ENCODE data around the gene SNAI3.

SNAI3 gene

DNA sequence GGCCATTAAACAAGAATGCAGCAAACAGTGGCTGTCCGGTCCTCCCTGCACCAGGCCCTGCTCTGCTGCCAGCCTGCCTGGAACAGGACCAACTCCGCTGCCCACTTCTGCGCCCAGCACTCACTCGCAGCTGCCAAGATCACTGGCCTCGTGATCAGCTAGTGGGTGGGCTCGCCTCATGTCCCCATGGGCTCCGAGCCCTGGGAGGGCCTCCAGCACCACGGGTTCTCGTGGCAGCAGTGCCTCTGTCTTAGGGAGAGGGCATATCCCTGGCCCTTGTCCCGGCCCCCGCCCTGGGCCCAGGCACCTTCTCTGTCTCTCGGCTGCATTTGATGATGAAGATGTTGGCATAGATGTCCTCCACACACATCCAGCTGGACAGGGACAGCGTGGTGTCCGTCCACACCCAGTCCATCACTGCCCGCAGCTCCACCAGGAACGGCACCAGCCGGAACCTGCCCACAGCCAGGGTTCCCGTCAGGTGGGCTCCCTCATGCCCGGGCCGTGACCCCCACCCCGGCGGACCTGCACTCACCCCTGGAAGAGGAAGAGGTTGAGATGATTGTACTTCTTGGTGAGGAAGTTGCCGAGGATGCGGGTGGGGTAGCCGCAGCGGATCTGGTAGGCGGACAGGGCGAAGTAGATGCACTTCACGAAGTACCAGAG is 33.1 kb upstream of the SNAI3 start:
- Histone ChIP-seq H3K27ac (ENCODE audit: extremely low read depth, low read depth, low read length) (no peak overlapping the region), H3K36me3 (ENCODE audit: control insufficient read depth in 2 of 2, insufficient read depth in 1 of 2, low read length in 2 of 2) (peaks cover 0 to 98% of the 10 kb centered on the region in 2 experiments; a peak in 2 of 3 replicates), H3K4me3 (ENCODE audit: low read depth, low read length) (no peak overlapping the region), H3K4me1 (ENCODE audit: control insufficient read depth, insufficient read depth, low read length) (no peaks in the 10 kb centered on the region), H3K9me3 (ENCODE audit: control insufficient read depth, insufficient read depth, low read depth, low read length) (no peaks in the 10 kb centered on the region)
- ChIA-PET CTCF (interaction anchor here (2.8 kb wide), 1 partner anchor 18 kb away, joined by 22 read pairs; no protein-coding TSS in a partner anchor), POLR2A (interaction anchor here (0.8 to 1.3 kb wide), 2 partner anchors 14 to 90 kb away, joined by 3 to 4 read pairs; no protein-coding TSS in a partner anchor)
- TF ChIP-seq ZNF670 (tag by site-specific recombination; IDR thresholded peaks at IDR 0.05; ENCODE audit: low read depth) = no peak
- no peak for TF ChIP-seq SP2 (tag by site-specific recombination; IDR thresholded peaks at IDR 0.05)
- TF ChIP-seq ZNF514 (tag by site-specific recombination; IDR thresholded peaks at IDR 0.05) = no peak
- no peak for TF ChIP-seq GLIS1 (tag by site-specific recombination; IDR thresholded peaks at IDR 0.05)
- TF ChIP-seq KLF10 (tag by site-specific recombination; IDR thresholded peaks at IDR 0.05) = no peak
- TF ChIP-seq BCL11B (tag by site-specific recombination; IDR thresholded peaks at IDR 0.05; ENCODE audit: low read depth) = no peak
- TF ChIP-seq ZBTB48 (tag by site-specific recombination; IDR thresholded peaks at IDR 0.05) = no peak
- TF ChIP-seq ZXDB (tag by site-specific recombination; IDR thresholded peaks at IDR 0.05) = no peak
- TF ChIP-seq, protein P1, sequence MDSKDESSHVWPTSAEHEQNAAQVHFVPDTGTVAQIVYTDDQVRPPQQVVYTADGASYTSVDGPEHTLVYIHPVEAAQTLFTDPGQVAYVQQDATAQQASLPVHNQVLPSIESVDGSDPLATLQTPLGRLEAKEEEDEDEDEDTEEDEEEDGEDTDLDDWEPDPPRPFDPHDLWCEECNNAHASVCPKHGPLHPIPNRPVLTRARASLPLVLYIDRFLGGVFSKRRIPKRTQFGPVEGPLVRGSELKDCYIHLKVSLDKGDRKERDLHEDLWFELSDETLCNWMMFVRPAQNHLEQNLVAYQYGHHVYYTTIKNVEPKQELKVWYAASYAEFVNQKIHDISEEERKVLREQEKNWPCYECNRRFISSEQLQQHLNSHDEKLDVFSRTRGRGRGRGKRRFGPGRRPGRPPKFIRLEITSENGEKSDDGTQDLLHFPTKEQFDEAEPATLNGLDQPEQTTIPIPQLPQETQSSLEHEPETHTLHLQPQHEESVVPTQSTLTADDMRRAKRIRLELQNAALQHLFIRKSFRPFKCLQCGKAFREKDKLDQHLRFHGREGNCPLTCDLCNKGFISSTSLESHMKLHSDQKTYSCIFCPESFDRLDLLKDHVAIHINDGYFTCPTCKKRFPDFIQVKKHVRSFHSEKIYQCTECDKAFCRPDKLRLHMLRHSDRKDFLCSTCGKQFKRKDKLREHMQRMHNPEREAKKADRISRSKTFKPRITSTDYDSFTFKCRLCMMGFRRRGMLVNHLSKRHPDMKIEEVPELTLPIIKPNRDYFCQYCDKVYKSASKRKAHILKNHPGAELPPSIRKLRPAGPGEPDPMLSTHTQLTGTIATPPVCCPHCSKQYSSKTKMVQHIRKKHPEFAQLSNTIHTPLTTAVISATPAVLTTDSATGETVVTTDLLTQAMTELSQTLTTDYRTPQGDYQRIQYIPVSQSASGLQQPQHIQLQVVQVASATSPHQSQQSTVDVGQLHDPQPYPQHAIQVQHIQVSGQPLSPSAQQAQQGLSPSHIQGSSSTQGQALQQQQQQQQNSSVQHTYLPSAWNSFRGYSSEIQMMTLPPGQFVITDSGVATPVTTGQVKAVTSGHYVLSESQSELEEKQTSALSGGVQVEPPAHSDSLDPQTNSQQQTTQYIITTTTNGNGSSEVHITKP (tag by site-specific recombination; IDR thresholded peaks at IDR 0.05) = no peak
- no peak for TF ChIP-seq SETDB1 (IDR thresholded peaks at IDR 0.05; ENCODE audit: insufficient read length, low read length)
- no peak for TF ChIP-seq ZNF792 (tag by site-specific recombination; IDR thresholded peaks at IDR 0.05)
- TF ChIP-seq KLF7 (tag by site-specific recombination; IDR thresholded peaks at IDR 0.05; ENCODE audit: borderline replicate concordance) = no peak
- TF ChIP-seq, protein P2, sequence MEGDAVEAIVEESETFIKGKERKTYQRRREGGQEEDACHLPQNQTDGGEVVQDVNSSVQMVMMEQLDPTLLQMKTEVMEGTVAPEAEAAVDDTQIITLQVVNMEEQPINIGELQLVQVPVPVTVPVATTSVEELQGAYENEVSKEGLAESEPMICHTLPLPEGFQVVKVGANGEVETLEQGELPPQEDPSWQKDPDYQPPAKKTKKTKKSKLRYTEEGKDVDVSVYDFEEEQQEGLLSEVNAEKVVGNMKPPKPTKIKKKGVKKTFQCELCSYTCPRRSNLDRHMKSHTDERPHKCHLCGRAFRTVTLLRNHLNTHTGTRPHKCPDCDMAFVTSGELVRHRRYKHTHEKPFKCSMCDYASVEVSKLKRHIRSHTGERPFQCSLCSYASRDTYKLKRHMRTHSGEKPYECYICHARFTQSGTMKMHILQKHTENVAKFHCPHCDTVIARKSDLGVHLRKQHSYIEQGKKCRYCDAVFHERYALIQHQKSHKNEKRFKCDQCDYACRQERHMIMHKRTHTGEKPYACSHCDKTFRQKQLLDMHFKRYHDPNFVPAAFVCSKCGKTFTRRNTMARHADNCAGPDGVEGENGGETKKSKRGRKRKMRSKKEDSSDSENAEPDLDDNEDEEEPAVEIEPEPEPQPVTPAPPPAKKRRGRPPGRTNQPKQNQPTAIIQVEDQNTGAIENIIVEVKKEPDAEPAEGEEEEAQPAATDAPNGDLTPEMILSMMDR (tag by site-specific recombination; IDR thresholded peaks at IDR 0.05) = no peak
- no peak for TF ChIP-seq GLI4 (tag by site-specific recombination; IDR thresholded peaks at IDR 0.05)

DNA sequence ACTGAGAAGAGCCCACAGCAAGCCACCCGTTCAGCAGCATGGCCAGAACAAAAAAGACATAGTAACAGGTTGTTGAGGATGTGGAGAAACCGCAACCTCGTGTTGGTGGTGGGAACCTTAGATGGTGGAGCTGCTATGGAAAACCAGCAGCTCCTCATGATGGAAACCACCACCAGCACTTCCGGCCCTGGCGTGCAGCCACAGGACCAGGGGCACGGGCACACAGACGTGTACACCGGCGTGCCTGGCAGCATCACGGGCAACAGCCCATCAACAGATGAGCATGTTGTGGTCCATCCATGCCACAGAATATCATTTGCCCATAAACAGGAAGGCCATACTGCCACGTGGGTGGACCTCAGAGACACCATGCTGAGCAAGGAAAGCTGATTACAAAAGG is 31.9 kb upstream of the SNAI3 start:
- POLR2A ChIA-PET = interaction anchor here (0.8 to 1.3 kb wide), 2 partner anchors 13 to 91 kb away, joined by 3 to 4 read pairs; no protein-coding TSS in a partner anchor
- Histone ChIP-seq H3K36me3 (ENCODE audit: control insufficient read depth in 2 of 2, insufficient read depth in 1 of 2, low read length in 2 of 2) (peaks cover 0 to 98% of the 10 kb centered on the region in 2 experiments; a peak in 1 of 3 replicates), H3K4me3 (ENCODE audit: low read depth, low read length) (no peak overlapping the region), H3K4me1 (ENCODE audit: control insufficient read depth, insufficient read depth, low read length) (no peaks in the 10 kb centered on the region), H3K27ac (ENCODE audit: extremely low read depth, low read depth, low read length) (no peak overlapping the region), H3K9me3 (ENCODE audit: control insufficient read depth, insufficient read depth, low read depth, low read length) (no peaks in the 10 kb centered on the region)
- TF ChIP-seq OVOL3 (tag by site-specific recombination; IDR thresholded peaks at IDR 0.05) (no peak), ZBTB20 (tag by site-specific recombination; IDR thresholded peaks at IDR 0.05) (no peak), ZNF600 (tag by site-specific recombination; IDR thresholded peaks at IDR 0.05) (0 out of 2 replicates have a peak, but pooled peaks have one; percentile 34)
- TF ChIP-seq, protein P3, sequence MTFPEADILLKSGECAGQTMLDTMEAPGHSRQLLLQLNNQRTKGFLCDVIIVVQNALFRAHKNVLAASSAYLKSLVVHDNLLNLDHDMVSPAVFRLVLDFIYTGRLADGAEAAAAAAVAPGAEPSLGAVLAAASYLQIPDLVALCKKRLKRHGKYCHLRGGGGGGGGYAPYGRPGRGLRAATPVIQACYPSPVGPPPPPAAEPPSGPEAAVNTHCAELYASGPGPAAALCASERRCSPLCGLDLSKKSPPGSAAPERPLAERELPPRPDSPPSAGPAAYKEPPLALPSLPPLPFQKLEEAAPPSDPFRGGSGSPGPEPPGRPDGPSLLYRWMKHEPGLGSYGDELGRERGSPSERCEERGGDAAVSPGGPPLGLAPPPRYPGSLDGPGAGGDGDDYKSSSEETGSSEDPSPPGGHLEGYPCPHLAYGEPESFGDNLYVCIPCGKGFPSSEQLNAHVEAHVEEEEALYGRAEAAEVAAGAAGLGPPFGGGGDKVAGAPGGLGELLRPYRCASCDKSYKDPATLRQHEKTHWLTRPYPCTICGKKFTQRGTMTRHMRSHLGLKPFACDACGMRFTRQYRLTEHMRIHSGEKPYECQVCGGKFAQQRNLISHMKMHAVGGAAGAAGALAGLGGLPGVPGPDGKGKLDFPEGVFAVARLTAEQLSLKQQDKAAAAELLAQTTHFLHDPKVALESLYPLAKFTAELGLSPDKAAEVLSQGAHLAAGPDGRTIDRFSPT (tag by site-specific recombination; IDR thresholded peaks at IDR 0.05) = 0 out of 2 replicates have a peak, but pooled peaks have one; percentile 13
- CTCF ChIA-PET = interaction anchor here (2.8 kb wide), 1 partner anchor 19 kb away, joined by 22 read pairs; no protein-coding TSS in a partner anchor
